GM23338 (cell line): Measurements from ENCODE around the gene GTPBP1. TPM values are rescaled to one million over a fixed set of nuclear protein-coding genes. Genes with fewer than 3 reads are reported as not detected.

Source experiments
- ATAC-seq: fragments of 200-7000 bp; cut with Tn5 transposase; 3 replicates; pipeline ENCODE4 v1.9.1; 2020
- DNase-seq: peaks from one replicate; pipeline ENCODE4 v3.0.0-alpha.2; 2015; ENCODE audit warnings: low spot score
- H2AFZ ChIP-seq: fragments of 200-600 bp; sonication (generic); 2 replicates; pipeline ENCODE4 v1.8.0; 2016; ENCODE audit warnings: antibody characterized with exemption, mild to moderate bottlenecking, moderate library complexity
- H3F3A ChIP-seq: fragments of 200-600 bp; sonication (generic); replicated peaks from 2 replicates; pipeline ENCODE4 v1.8.0; 2017; ENCODE audit warnings: antibody characterized with exemption, mixed run types, low read depth
- H3K27ac ChIP-seq: fragments of 200-600 bp; sonication (generic); 2 replicates; pipeline ENCODE4 v1.6.1; 2016; ENCODE audit warnings: low read depth
- H3K27me3 ChIP-seq: fragments of 200-600 bp; sonication (generic); 2 replicates; pipeline ENCODE4 v1.8.0; 2016; ENCODE audit warnings: mild to moderate bottlenecking, mixed run types, moderate library complexity; ENCODE audit not compliant: insufficient read depth
- H3K36me3 ChIP-seq: fragments of 200-600 bp; sonication (generic); 2 replicates; pipeline ENCODE4 v1.8.0; 2016; ENCODE audit warnings: mild to moderate bottlenecking; ENCODE audit not compliant: insufficient read depth
- H3K4me1 ChIP-seq: fragments of 200-600 bp; sonication (generic); 2 replicates; pipeline ENCODE4 v1.8.0; 2016; ENCODE audit warnings: mild to moderate bottlenecking, moderate library complexity; ENCODE audit not compliant: insufficient read depth
- H3K4me2 ChIP-seq: fragments of 200-600 bp; sonication (generic); 2 replicates; pipeline ENCODE4 v1.7.1; 2017; ENCODE audit warnings: mixed run types
- H3K4me3 ChIP-seq: fragments of 200-600 bp; sonication (generic); 2 replicates; pipeline ENCODE4 v1.6.1; 2016; ENCODE audit warnings: mixed run types
- H3K79me2 ChIP-seq: fragments of 200-600 bp; sonication (generic); replicated peaks from 2 replicates; pipeline ENCODE4 v1.8.0; 2017; ENCODE audit warnings: mild to moderate bottlenecking; ENCODE audit not compliant: insufficient read depth
- H3K9me2 ChIP-seq: fragments of 200-600 bp; sonication (generic); 2 replicates; pipeline ENCODE4 v1.8.0; 2017; ENCODE audit not compliant: insufficient read depth
- H4K20me1 ChIP-seq: fragments of 200-600 bp; sonication (generic); replicated peaks from 2 replicates; pipeline ENCODE4 v1.8.0; 2017; ENCODE audit warnings: mild to moderate bottlenecking; ENCODE audit not compliant: insufficient read depth
- H3K27ac Mint-ChIP-seq: 2 replicates; pipeline ENCODE4 v1.8.0; 2020; ENCODE audit warnings: inconsistent platforms, mild to moderate bottlenecking, moderate library complexity, mixed read lengths
- H3K27me3 Mint-ChIP-seq: 3 replicates; pipeline ENCODE4 v1.8.0; 2022; ENCODE audit warnings: low read depth, mild to moderate bottlenecking, moderate library complexity, mixed read lengths, inconsistent platforms; ENCODE audit not compliant: insufficient read depth, poor library complexity
- H3K36me3 Mint-ChIP-seq: 3 replicates; pipeline ENCODE4 v1.8.0; 2021; ENCODE audit warnings: low read depth, mild to moderate bottlenecking, inconsistent platforms, moderate library complexity, mixed read lengths
- H3K4me1 Mint-ChIP-seq: 3 replicates; pipeline ENCODE4 v1.8.0; 2020; ENCODE audit warnings: mild to moderate bottlenecking, inconsistent platforms, mixed read lengths
- H3K4me3 Mint-ChIP-seq: 3 replicates; pipeline ENCODE4 v1.8.0; 2021; ENCODE audit warnings: moderate library complexity, mild to moderate bottlenecking, inconsistent platforms, mixed read lengths
- H3K9me3 Mint-ChIP-seq: 3 replicates; pipeline ENCODE4 v1.8.0; 2020; ENCODE audit warnings: moderate library complexity, mild to moderate bottlenecking, inconsistent platforms, mixed read lengths
- CTCF ChIP-seq, 2 experiments: fragments of 200-600 bp in 1 of 2; sonication (generic) in 1 of 2; conservative IDR thresholded peaks; 2 replicates each; pipeline versions ENCODE4 v1.5.1 to v1.6.1; 2016 to 2017; ENCODE audit warnings: antibody characterized with exemption in 2 of 2, low read depth in 2 of 2, mild to moderate bottlenecking in 2 of 2, moderate library complexity in 1 of 2
- ETS1 ChIP-seq: IDR thresholded peaks from 2 replicates; pipeline ENCODE4 v1.6.1; 2016; ENCODE audit warnings: antibody characterized with exemption
- EZH2 ChIP-seq: fragments of 200-600 bp; sonication (generic); IDR thresholded peaks from one replicate; pipeline ENCODE4 v1.8.0; 2017; ENCODE audit warnings: antibody characterized with exemption, mild to moderate bottlenecking, low read depth; ENCODE audit not compliant: unreplicated experiment
- JUNB ChIP-seq: IDR thresholded peaks from one replicate; pipeline ENCODE4 v1.6.1; 2016; ENCODE audit warnings: antibody characterized with exemption; ENCODE audit not compliant: unreplicated experiment
- POLR2AphosphoS5 ChIP-seq: IDR thresholded peaks from 2 replicates; pipeline ENCODE4 v1.6.1; 2016; ENCODE audit warnings: antibody characterized with exemption, low read depth
- STAT1 ChIP-seq: IDR thresholded peaks from one replicate; pipeline ENCODE4 v1.6.1; 2016; ENCODE audit warnings: antibody characterized with exemption; ENCODE audit not compliant: unreplicated experiment
- ZNF114 ChIP-seq: fragments of 250-450 bp; sonication (Bioruptor Pico); IDR thresholded peaks from 2 replicates; pipeline ENCODE4 v1.5.0; 2020; ENCODE audit warnings: mild to moderate bottlenecking, moderate library complexity
- ZNF331 ChIP-seq: fragments of 250-450 bp; sonication (Bioruptor Pico); IDR thresholded peaks from 2 replicates; pipeline ENCODE4 v1.5.0; 2020; ENCODE audit warnings: low read depth, mild to moderate bottlenecking, moderate library complexity
- polyA plus RNA-seq: library from polyadenylated mRNA; unstranded; fragments of >200 nt; fragmentation: Nextera tagmentation; extraction: Ambion mirVana; gene quantifications from 2 replicates; pipeline ENCODE4 v1.2.1, GENCODE V29; 2016
- total RNA-seq: library from RNA; depleted of rRNA; stranded (reverse); fragments of >200 nt; shearing (Covaris generic); gene quantifications from 2 replicates; pipeline ENCODE4 v1.2.3, GENCODE V29; 2014
- TF ChIP-seq, protein P1 (sequence below): IDR thresholded peaks from one replicate; pipeline ENCODE4 v1.6.1; 2018; ENCODE audit warnings: antibody characterized with exemption; ENCODE audit not compliant: unreplicated experiment

Gene GTPBP1
- total and polyA plus RNA-seq, 2 experiments from 2014 or later: 27.2 to 88.4 TPM

- TF ChIP-seq EZH2: no peak
- TF ChIP-seq STAT1: no peak
- no peak for TF ChIP-seq POLR2AphosphoS5
- TF ChIP-seq ZNF114 (CRISPR knock-in tag): no peak
- TF ChIP-seq CTCF (conservative IDR thresholded peaks at IDR 0.05; ENCODE audit: low read depth in 2 of 2): no peak
- TF ChIP-seq ZNF331 (CRISPR knock-in tag): no peak
- TF ChIP-seq, protein P1, sequence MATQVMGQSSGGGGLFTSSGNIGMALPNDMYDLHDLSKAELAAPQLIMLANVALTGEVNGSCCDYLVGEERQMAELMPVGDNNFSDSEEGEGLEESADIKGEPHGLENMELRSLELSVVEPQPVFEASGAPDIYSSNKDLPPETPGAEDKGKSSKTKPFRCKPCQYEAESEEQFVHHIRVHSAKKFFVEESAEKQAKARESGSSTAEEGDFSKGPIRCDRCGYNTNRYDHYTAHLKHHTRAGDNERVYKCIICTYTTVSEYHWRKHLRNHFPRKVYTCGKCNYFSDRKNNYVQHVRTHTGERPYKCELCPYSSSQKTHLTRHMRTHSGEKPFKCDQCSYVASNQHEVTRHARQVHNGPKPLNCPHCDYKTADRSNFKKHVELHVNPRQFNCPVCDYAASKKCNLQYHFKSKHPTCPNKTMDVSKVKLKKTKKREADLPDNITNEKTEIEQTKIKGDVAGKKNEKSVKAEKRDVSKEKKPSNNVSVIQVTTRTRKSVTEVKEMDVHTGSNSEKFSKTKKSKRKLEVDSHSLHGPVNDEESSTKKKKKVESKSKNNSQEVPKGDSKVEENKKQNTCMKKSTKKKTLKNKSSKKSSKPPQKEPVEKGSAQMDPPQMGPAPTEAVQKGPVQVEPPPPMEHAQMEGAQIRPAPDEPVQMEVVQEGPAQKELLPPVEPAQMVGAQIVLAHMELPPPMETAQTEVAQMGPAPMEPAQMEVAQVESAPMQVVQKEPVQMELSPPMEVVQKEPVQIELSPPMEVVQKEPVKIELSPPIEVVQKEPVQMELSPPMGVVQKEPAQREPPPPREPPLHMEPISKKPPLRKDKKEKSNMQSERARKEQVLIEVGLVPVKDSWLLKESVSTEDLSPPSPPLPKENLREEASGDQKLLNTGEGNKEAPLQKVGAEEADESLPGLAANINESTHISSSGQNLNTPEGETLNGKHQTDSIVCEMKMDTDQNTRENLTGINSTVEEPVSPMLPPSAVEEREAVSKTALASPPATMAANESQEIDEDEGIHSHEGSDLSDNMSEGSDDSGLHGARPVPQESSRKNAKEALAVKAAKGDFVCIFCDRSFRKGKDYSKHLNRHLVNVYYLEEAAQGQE: no peak
- no peak for TF ChIP-seq JUNB
Measured at GRCh38 chr22:38657045-38657909, 48.5 kb upstream of the GTPBP1 start (continued).

- no peak overlapping the region for H2AFZ ChIP-seq
- H3F3A ChIP-seq: no peaks in the 10 kb centered on the region
- H3K79me2 ChIP-seq: no peaks in the 10 kb centered on the region
- H3K36me3 ChIP-seq: no peaks in the 10 kb centered on the region
- H3K4me2 ChIP-seq: no peak overlapping the region
- DNase-seq: no peak
- no peak overlapping the region for H3K27ac Mint-ChIP-seq
- peaks cover 24% of the 10 kb centered on the region for H3K36me3 Mint-ChIP-seq
- no peak for ATAC-seq
- no peaks in the 10 kb centered on the region for H3K9me2 ChIP-seq
- no peak overlapping the region for H3K4me3 ChIP-seq
- H3K27me3 Mint-ChIP-seq: peaks cover 9% of the 10 kb centered on the region
- H4K20me1 ChIP-seq: no peaks in the 10 kb centered on the region
- H3K4me1 Mint-ChIP-seq: no peaks in the 10 kb centered on the region
- no peaks in the 10 kb centered on the region for H3K9me3 Mint-ChIP-seq
- H3K4me1 ChIP-seq: no peaks in the 10 kb centered on the region
- H3K4me3 Mint-ChIP-seq: no peak overlapping the region
- H3K27me3 ChIP-seq: no peaks in the 10 kb centered on the region
- H3K27ac ChIP-seq: no peak overlapping the region
- TF ChIP-seq EZH2 (no peak), CTCF (conservative IDR thresholded peaks at IDR 0.05; ENCODE audit: low read depth in 2 of 2) (no peak), ETS1 (no peak), JUNB (no peak)
Measured at GRCh38 chr22:38674888-38675287, 30.9 kb upstream of the GTPBP1 start.
